HepG2 (cell line): ENCODE measurements around the gene TMEM107. TPM values are rescaled to one million over a fixed set of nuclear protein-coding genes. Genes with fewer than 3 reads are reported as not detected.

Experiments
- ARID2 ChIP-seq: sonication (generic); formaldehyde crosslinking; IDR thresholded peaks from 2 replicates; pipeline ENCODE4 v1.8.1; 2022; ENCODE audit warnings: mild to moderate bottlenecking, missing genetic modification reagents, borderline replicate concordance
- ARID3A ChIP-seq: IDR thresholded peaks from 2 replicates; pipeline ENCODE4 v1.6.1; 2012; ENCODE audit warnings: low read depth, low read length, improper control_type of control experiment
- CREB3 ChIP-seq: sonication (generic); formaldehyde crosslinking; IDR thresholded peaks from 2 replicates; pipeline ENCODE4 v1.5.0; 2020; ENCODE audit warnings: missing genetic modification reagents
- ELK4 ChIP-seq: sonication (generic); formaldehyde crosslinking; IDR thresholded peaks from 2 replicates; pipeline ENCODE4 v1.9.0; 2021; ENCODE audit warnings: missing genetic modification reagents, borderline replicate concordance
- FOXO4 ChIP-seq: sonication (generic); formaldehyde crosslinking; conservative IDR thresholded peaks from 2 replicates; pipeline ENCODE4 v1.8.1; 2023; ENCODE audit warnings: missing genetic modification reagents
- RFX5 ChIP-seq: IDR thresholded peaks from 2 replicates; pipeline ENCODE4 v1.6.1; 2011; ENCODE audit warnings: low read depth, low read length, improper control_type of control experiment
- RFXAP ChIP-seq: sonication (generic); formaldehyde crosslinking; IDR thresholded peaks from 2 replicates; pipeline ENCODE4 v1.4.0; 2020; ENCODE audit warnings: missing genetic modification reagents, borderline replicate concordance
- SAFB2 ChIP-seq: sonication (generic); formaldehyde crosslinking; IDR thresholded peaks from 2 replicates; pipeline ENCODE4 v1.5.1; 2020; ENCODE audit warnings: missing genetic modification reagents, low read depth, mild to moderate bottlenecking, borderline replicate concordance
- TCF7 ChIP-seq: sonication (generic); IDR thresholded peaks from 2 replicates; pipeline ENCODE4 v1.6.1; 2016; ENCODE audit warnings: antibody characterized with exemption, low read depth
- ZBTB39 ChIP-seq: sonication (generic); formaldehyde crosslinking; IDR thresholded peaks from 2 replicates; pipeline ENCODE4 v1.5.0; 2020; ENCODE audit warnings: missing genetic modification reagents
- ZBTB43 ChIP-seq: sonication (generic); formaldehyde crosslinking; conservative IDR thresholded peaks from 2 replicates; pipeline ENCODE4 v1.4.0; 2020; ENCODE audit warnings: missing genetic modification reagents
- ZBTB7A ChIP-seq: sonication (generic); formaldehyde crosslinking; IDR thresholded peaks from 2 replicates; pipeline ENCODE4 v1.8.0; 2022; ENCODE audit warnings: mild to moderate bottlenecking, missing genetic modification reagents
- ZNF276 ChIP-seq: sonication (generic); formaldehyde crosslinking; IDR thresholded peaks from 2 replicates; pipeline ENCODE4 v1.4.0; 2020; ENCODE audit warnings: mild to moderate bottlenecking, low read depth, missing genetic modification reagents
- ZNF296 ChIP-seq: sonication (generic); formaldehyde crosslinking; conservative IDR thresholded peaks from 2 replicates; pipeline ENCODE4 v1.5.0; 2020; ENCODE audit warnings: mild to moderate bottlenecking, missing genetic modification reagents
- ZNF577 ChIP-seq: sonication (generic); formaldehyde crosslinking; IDR thresholded peaks from 2 replicates; pipeline ENCODE4 v1.4.0; 2020; ENCODE audit warnings: mild to moderate bottlenecking, low read depth, missing genetic modification reagents, borderline replicate concordance
- ZNF782 ChIP-seq: sonication (generic); formaldehyde crosslinking; IDR thresholded peaks from 2 replicates; pipeline ENCODE4 v1.4.0; 2020; ENCODE audit warnings: missing genetic modification reagents, mild to moderate bottlenecking, borderline replicate concordance
- polyA plus RNA-seq, 8 experiments: library from polyadenylated mRNA; depleted of rRNA in 3 of 8; stranded (reverse) in 7 of 8; unstranded in 1 of 8; fragments of >200 nt; fragmentation: Illumina TruSeq in 4 of 8; extraction: Trizol in 4 of 8; gene quantifications; 2 replicates each; pipeline versions ENCODE4 v1.2.1 to v1.2.3, GENCODE V29; 2011 to 2016; ENCODE audit warnings: low read depth in 4 of 8, missing spikeins in 1 of 8, mixed read lengths in 1 of 8; ENCODE audit not compliant: insufficient read depth in 1 of 8
- total RNA-seq, 5 experiments: library from RNA; depleted of rRNA; stranded (reverse); fragments of >200 nt; fragmentation: Illumina TruSeq; extraction: Trizol; gene quantifications; 2 replicates each; pipeline ENCODE4 v1.2.3, GENCODE V29; 2016; ENCODE audit warnings: low read depth in 1 of 5

Gene TMEM107
- total and polyA plus RNA-seq, 2 of the 13 experiments (the other 11 are each of a cell fraction or from before 2014, with no cell fraction given) = 7.2 to 15.3 TPM

GRCh38 chr17:8173056-8173870 lies 2.9 kb downstream of the TMEM107 start (continued):
- TF ChIP-seq ARID3A (peak; percentile 98), RFXAP (CRISPR knock-in tag) (peak; percentile 96), ARID2 (CRISPR knock-in tag) (peak; percentile 78; the same call in 1 of the 2 replicates), SAFB2 (peak; percentile 58; the same call in 1 of the 2 replicates), ZNF296 (CRISPR knock-in tag) (no peak), ZBTB39 (0 out of 2 replicates have a peak, but pooled peaks have one; percentile 43), ZNF577 (CRISPR knock-in tag) (no peak), ZNF782 (CRISPR knock-in tag) (no peak), ZBTB7A (CRISPR knock-in tag) (peak; percentile 91), ZNF276 (CRISPR knock-in tag) (no peak), FOXO4 (0 out of 2 replicates have a peak, but pooled peaks have one; percentile 82), CREB3 (CRISPR knock-in tag) (peak; percentile 96), TCF7 (no peak), ZBTB43 (CRISPR knock-in tag) (peak; percentile 93), ELK4 (CRISPR knock-in tag) (0 out of 2 replicates have a peak, but pooled peaks have one; percentile 81), RFX5 (no peak)
